Activated naive CD8-positive, alpha-beta T cell treated with anti-CD3 and anti-CD28 coated beads for 36 hours (primary cell): ENCODE measurements around the gene USP28. TPM values are rescaled to one million over a fixed set of nuclear protein-coding genes. Genes with fewer than 3 reads are reported as not detected.
"Not testable (repeated sequence)": the region's sequence is repeated elsewhere in the genome, so short reads cannot be mapped to it uniquely, and the experiment has no call there.

Experiments
- DNase-seq: peaks from one replicate; pipeline ENCODE4 v3.0.0; 2021
- H3K27ac Mint-ChIP-seq: one replicate; pipeline ENCODE4 v1.8.0; 2022; ENCODE audit warnings: mild to moderate bottlenecking, moderate library complexity, mixed read lengths
- H3K27me3 Mint-ChIP-seq: one replicate; pipeline ENCODE4 v1.8.0; 2022; ENCODE audit warnings: mild to moderate bottlenecking, mixed read lengths
- H3K36me3 Mint-ChIP-seq: one replicate; pipeline ENCODE4 v1.8.0; 2021; ENCODE audit warnings: mild to moderate bottlenecking, mixed read lengths
- H3K4me1 Mint-ChIP-seq: one replicate; pipeline ENCODE4 v1.8.0; 2021; ENCODE audit warnings: mixed read lengths
- H3K4me3 Mint-ChIP-seq: one replicate; pipeline ENCODE4 v1.8.0; 2022; ENCODE audit warnings: mild to moderate bottlenecking, moderate library complexity, mixed read lengths
- H3K9me3 Mint-ChIP-seq: one replicate; pipeline ENCODE4 v1.8.0; 2022; ENCODE audit warnings: mixed read lengths
- total RNA-seq, 2 experiments: library from RNA; stranded (reverse); gene quantifications; one replicate each; pipeline ENCODE4 v1.2.3, GENCODE V29; 2021

The USP28 gene
- total RNA-seq, 2 experiments from 2014 or later: 26.2 to 27.2 TPM

GRCh38 chr11:113885897-113886296, 10.5 kb upstream of the USP28 start:
- Mint-ChIP-seq H3K9me3 (no peaks in the 10 kb centered on the region), H3K27ac (no peak overlapping the region), H3K27me3 (no peaks in the 10 kb centered on the region), H3K4me1 (no peaks in the 10 kb centered on the region), H3K4me3 (no peak overlapping the region), H3K36me3 (no peaks in the 10 kb centered on the region)
- DNase-seq: no peak

DNA sequence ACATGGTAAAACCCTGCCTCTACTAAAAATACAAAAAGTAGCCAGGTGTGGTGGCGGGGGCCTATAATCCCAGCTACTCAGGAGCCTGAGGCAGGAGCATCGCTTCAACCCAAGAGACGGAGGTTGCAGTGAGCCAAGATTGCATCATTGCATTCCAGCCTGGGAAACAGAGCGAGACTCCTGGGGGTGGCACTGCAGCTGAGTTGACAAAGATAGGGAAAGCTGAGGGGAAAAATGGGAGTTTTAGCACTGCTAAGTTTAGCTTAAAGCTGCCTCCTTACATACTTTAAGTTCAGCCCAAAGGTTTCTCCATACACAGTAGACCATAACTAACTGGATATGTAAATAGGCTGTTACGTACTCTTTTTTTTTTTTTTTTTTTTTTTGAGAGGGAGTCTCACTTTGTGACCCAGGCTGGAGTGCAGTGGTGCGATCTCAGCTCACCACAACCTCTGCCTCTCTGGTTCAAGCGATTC, 9.0 kb upstream of the USP28 start:
- H3K27me3 Mint-ChIP-seq: no peaks in the 10 kb centered on the region
- no peak for DNase-seq
- H3K27ac Mint-ChIP-seq: no peak overlapping the region
- H3K4me1 Mint-ChIP-seq: no peaks in the 10 kb centered on the region
- H3K36me3 Mint-ChIP-seq: no peaks in the 10 kb centered on the region
- no peak overlapping the region for H3K4me3 Mint-ChIP-seq
- H3K9me3 Mint-ChIP-seq: no peaks in the 10 kb centered on the region

DNA sequence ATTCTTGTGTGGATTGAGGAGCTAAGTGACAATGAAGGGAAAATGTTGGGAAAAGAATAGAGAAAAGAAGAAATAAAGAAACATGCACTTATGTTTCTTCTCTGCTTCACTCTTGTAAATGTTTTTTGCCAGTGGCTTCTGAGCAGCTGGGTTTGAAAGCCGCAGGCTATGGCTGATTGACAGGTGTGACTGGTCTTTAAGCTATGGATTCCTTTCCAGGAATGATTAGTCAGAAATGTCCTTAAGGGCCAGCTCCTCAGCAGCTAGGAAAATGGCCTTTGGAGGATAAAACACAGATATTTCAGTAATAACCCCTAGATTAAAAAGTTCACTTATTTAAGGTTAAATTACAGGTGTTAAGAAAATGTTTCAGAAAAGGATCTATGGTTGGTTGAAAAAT, 6.5 kb upstream of the USP28 start:
- no peak for DNase-seq
- peaks cover 1% of the 10 kb centered on the region for H3K9me3 Mint-ChIP-seq
- H3K4me1 Mint-ChIP-seq: peaks cover 7% of the 10 kb centered on the region
- H3K27me3 Mint-ChIP-seq: no peaks in the 10 kb centered on the region
- no peaks in the 10 kb centered on the region for H3K36me3 Mint-ChIP-seq
- no peak overlapping the region for H3K27ac Mint-ChIP-seq
- no peak overlapping the region for H3K4me3 Mint-ChIP-seq

DNA sequence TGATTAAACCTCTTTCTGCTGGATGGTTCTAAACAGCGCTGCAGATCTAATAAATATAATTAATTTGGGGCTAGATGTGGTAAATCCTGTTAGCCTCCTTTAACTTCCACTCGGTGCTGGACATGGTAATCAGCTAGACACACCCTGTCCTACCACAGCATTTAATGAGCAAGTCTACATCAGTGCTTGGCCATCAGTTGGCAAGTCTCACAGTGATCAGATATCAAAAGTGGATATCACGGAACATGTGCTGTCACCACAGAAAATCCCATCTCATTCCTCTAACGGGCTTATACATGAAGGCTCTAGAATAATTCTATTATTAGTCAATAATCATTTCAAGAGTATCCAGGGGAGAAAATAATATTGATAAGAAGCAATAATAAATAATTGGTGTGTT, 5.6 kb upstream of the USP28 start:
- peaks cover 15% of the 10 kb centered on the region for H3K4me1 Mint-ChIP-seq
- H3K27me3 Mint-ChIP-seq: no peaks in the 10 kb centered on the region

GRCh38 chr11:113879446-113879845, 4.1 kb upstream of the USP28 start:
- H3K4me3 Mint-ChIP-seq, H3K27ac Mint-ChIP-seq: not testable (repeated sequence)
- H3K4me1 Mint-ChIP-seq: peaks cover 20% of the 10 kb centered on the region

More for the DNA sequence above, 5.6 kb upstream of the USP28 start:
- H3K4me3 Mint-ChIP-seq: no peak overlapping the region
- no peak for DNase-seq
- no peak overlapping the region for H3K27ac Mint-ChIP-seq
- peaks cover 1% of the 10 kb centered on the region for H3K9me3 Mint-ChIP-seq
- H3K36me3 Mint-ChIP-seq: no peaks in the 10 kb centered on the region

GRCh38 chr11:113877670-113878055, 2.3 kb upstream of the USP28 start:
- Mint-ChIP-seq H3K36me3 (peaks cover 2% of the 10 kb centered on the region), H3K4me1 (peaks cover 30% of the 10 kb centered on the region), H3K27me3 (no peaks in the 10 kb centered on the region)

More at GRCh38 chr11:113879446-113879845, 4.1 kb upstream of the USP28 start:
- DNase-seq, H3K27me3 Mint-ChIP-seq, H3K9me3 Mint-ChIP-seq, H3K36me3 Mint-ChIP-seq: not testable (repeated sequence)

DNA sequence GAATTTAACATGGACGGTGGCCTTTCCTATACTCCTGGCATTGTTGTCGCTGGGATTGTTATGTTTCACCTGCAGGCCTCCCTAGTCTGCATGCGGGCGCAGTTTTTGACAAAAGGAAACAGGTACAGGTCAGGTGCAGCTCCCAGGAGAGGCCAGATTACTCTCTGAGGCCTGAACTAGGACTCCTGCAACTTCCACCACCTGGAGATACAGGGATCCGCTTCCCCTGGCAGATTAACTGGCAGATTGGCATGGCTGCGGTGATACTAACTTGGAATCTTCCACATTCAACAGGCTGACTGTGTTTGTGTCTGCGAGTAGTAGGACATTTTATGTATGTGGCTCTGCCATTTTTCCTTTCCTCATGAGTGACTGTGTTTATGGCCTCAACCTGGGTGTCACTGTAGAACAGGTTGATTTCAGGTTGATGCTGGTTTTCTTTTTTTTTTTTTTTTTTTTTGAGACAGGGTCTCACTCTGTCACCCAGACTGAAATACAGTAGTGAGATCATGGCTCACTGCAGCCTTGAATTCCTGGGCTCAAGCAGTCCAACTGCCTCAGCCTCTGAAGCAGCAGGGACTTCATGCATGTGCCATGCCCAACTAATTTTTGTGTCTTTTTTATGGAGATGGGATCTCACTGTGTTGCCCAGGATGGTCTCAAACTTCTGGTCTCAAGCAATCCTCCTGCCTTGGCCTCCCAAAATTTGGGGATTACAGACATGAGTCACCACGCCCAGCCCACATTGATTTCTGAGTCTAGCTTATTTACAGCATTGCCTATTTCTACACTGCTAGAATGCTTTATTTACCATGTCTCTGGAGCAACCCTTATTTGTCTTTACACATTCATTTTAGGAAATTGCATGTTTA, 1.7 kb upstream of the USP28 start:
- no peak for DNase-seq
- Mint-ChIP-seq H3K4me1 (peaks cover 30% of the 10 kb centered on the region), H3K4me3 (peak overlapping the region; percentile 96), H3K27me3 (no peaks in the 10 kb centered on the region), H3K9me3 (peaks cover 1% of the 10 kb centered on the region), H3K27ac (peak overlapping the region; percentile 94), H3K36me3 (peaks cover 2% of the 10 kb centered on the region)

More at GRCh38 chr11:113877670-113878055, 2.3 kb upstream of the USP28 start:
- H3K9me3 Mint-ChIP-seq: peaks cover 1% of the 10 kb centered on the region
- DNase-seq: no peak
- no peak overlapping the region for H3K27ac Mint-ChIP-seq
- H3K4me3 Mint-ChIP-seq: no peak overlapping the region

- Mint-ChIP-seq H3K27me3 (no peaks in the 10 kb centered on the region), H3K4me3 (peak overlapping the region; percentile 96), H3K27ac (peak overlapping the region; percentile 94), H3K36me3 (peaks cover 2% of the 10 kb centered on the region), H3K4me1 (peaks cover 30% of the 10 kb centered on the region), H3K9me3 (peaks cover 1% of the 10 kb centered on the region)
- no peak for DNase-seq
Observed at GRCh38 chr11:113876074-113876797, 864 bp upstream of the USP28 start.

DNA sequence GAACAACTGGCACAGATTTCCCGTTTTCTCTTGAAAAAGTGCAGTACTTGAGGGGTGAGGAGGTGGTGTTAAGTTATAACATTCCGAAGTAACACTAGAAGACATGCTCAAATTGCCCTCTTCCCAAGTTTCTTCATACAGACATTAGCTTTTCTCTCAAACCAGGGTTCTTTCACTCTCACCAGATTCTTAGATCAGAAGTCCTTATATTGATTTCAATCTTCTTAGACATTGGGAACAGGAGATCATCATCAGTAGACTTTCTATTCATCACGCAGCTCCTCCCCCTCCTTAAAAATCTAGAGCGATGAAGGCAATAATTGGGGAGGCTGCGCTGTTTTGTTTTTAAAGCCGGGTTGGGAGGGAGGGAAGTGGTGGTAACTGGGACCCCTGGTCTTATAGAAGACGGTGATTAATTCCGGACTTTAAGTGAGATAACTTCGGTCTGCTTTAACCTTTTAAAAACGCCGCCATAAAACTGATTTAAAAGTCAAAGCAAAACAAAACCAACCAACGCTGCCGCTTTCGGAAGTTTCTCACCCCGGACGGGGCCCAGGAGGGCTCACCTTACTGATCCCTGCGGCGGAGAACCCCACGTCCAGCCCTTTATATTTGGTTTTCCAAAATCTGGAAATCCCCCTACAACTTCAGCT, 665 bp downstream of the USP28 start:
- no peak for DNase-seq
- peaks cover 30% of the 10 kb centered on the region for H3K4me1 Mint-ChIP-seq
- peak overlapping the region; percentile 73 for H3K27ac Mint-ChIP-seq
- H3K4me3 Mint-ChIP-seq: peak overlapping the region; percentile 84
- no peaks in the 10 kb centered on the region for H3K27me3 Mint-ChIP-seq
- H3K9me3 Mint-ChIP-seq: peaks cover 1% of the 10 kb centered on the region
- H3K36me3 Mint-ChIP-seq: peaks cover 2% of the 10 kb centered on the region

GRCh38 chr11:113874096-113874495, 1.3 kb downstream of the USP28 start:
- no peaks in the 10 kb centered on the region for H3K27me3 Mint-ChIP-seq
- peak overlapping the region; percentile 84 for H3K4me3 Mint-ChIP-seq
- peaks cover 1% of the 10 kb centered on the region for H3K9me3 Mint-ChIP-seq
- peaks cover 30% of the 10 kb centered on the region for H3K4me1 Mint-ChIP-seq
- peaks cover 2% of the 10 kb centered on the region for H3K36me3 Mint-ChIP-seq
- peak overlapping the region; percentile 73 for H3K27ac Mint-ChIP-seq
- DNase-seq: no peak

GRCh38 chr11:113873236-113873626, 2.1 kb downstream of the USP28 start:
- H3K36me3 Mint-ChIP-seq: peaks cover 2% of the 10 kb centered on the region
- peak overlapping the region; percentile 56 for H3K4me3 Mint-ChIP-seq
- no peaks in the 10 kb centered on the region for H3K27me3 Mint-ChIP-seq
- peaks cover 30% of the 10 kb centered on the region for H3K4me1 Mint-ChIP-seq
- no peak for DNase-seq
- no peak overlapping the region for H3K27ac Mint-ChIP-seq
- H3K9me3 Mint-ChIP-seq: peaks cover 1% of the 10 kb centered on the region

- Mint-ChIP-seq H3K9me3 (no peaks in the 10 kb centered on the region), H3K27ac (no peak overlapping the region), H3K4me3 (no peak overlapping the region), H3K36me3 (peaks cover 8% of the 10 kb centered on the region), H3K27me3 (no peaks in the 10 kb centered on the region), H3K4me1 (peaks cover 23% of the 10 kb centered on the region)
- no peak for DNase-seq
Observed at GRCh38 chr11:113871336-113871735, 4.0 kb downstream of the USP28 start.

DNA sequence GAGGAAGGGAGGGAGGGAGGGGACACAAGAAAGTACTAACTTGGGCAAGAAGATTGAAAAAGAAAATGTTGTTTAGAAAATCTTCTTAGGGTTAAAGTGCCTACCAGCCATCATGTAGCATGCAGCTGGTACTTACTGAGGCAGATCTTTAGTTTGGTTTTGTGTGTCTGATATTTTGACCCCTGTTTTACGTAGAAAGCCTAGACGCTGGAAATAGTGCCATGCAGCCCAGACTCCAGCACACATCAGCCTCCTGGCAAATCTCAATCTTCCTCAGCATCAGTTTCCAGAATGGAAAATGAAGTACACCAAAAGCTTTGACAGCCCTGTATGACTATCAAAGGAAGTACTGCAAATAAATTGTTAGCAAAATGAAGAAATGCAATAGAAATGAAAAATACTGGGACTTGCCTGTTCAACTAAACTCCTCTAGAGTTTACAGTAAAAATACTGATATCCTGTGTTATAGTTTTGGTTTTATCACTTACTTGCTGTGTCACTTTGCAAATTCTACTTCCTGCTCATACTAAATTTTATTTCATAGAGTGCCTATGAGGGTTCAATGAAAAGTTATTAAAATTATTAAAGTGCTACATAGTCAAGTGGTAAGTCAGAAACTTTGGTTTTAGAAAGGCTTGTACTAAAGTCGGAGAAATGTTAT, 7.4 kb downstream of the USP28 start:
- peaks cover 7% of the 10 kb centered on the region for H3K4me1 Mint-ChIP-seq
- H3K27me3 Mint-ChIP-seq: no peaks in the 10 kb centered on the region
- H3K9me3 Mint-ChIP-seq: no peaks in the 10 kb centered on the region
- no peak for DNase-seq
- no peak overlapping the region for H3K4me3 Mint-ChIP-seq
- no peak overlapping the region for H3K27ac Mint-ChIP-seq
- peaks cover 10% of the 10 kb centered on the region for H3K36me3 Mint-ChIP-seq

DNA sequence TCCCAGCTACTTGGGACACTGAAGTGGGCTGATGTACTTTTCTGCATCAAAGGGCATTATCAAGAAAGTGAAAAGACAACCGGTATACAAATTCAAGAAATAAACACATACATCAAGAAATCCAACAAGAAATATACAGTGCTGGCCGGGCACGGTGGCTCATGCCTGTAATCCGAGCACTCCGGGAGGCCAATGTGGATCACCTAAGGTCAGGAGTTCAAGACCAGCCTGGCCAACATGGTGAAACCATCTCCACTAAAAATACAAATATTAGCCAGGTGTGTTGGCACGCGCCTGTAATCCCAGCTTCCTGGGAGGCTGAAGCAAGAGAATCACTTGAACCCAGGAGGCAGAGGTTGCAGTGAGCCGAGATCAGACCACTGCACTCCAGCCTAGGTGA, 9.5 kb downstream of the USP28 start:
- Mint-ChIP-seq H3K27ac (no peak overlapping the region), H3K4me1 (peaks cover 10% of the 10 kb centered on the region), H3K27me3 (no peaks in the 10 kb centered on the region), H3K36me3 (peaks cover 13% of the 10 kb centered on the region), H3K4me3 (no peak overlapping the region), H3K9me3 (no peaks in the 10 kb centered on the region)
- no peak for DNase-seq
